Measurements from ENCODE around the gene SOX10.

Gene SOX10

GRCh38 chr22:37996079-37996478, 11.7 kb upstream of the SOX10 start:
- no peak overlapping the region for H3K4me3 ChIP-seq (ENCODE audit: severe bottlenecking)
- TF ChIP-seq, protein P1, sequence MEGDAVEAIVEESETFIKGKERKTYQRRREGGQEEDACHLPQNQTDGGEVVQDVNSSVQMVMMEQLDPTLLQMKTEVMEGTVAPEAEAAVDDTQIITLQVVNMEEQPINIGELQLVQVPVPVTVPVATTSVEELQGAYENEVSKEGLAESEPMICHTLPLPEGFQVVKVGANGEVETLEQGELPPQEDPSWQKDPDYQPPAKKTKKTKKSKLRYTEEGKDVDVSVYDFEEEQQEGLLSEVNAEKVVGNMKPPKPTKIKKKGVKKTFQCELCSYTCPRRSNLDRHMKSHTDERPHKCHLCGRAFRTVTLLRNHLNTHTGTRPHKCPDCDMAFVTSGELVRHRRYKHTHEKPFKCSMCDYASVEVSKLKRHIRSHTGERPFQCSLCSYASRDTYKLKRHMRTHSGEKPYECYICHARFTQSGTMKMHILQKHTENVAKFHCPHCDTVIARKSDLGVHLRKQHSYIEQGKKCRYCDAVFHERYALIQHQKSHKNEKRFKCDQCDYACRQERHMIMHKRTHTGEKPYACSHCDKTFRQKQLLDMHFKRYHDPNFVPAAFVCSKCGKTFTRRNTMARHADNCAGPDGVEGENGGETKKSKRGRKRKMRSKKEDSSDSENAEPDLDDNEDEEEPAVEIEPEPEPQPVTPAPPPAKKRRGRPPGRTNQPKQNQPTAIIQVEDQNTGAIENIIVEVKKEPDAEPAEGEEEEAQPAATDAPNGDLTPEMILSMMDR (IDR thresholded peaks at IDR 0.05; ENCODE audit: poor library complexity, severe bottlenecking): no peak
- no peak for ATAC-seq (ENCODE audit: low read depth)
- DNase-seq (ENCODE audit: low spot score): no peak
- H3K36me3 ChIP-seq (ENCODE audit: low read depth): no peaks in the 10 kb centered on the region
- no peak overlapping the region for H3K27ac ChIP-seq (ENCODE audit: poor library complexity, severe bottlenecking)
- no peaks in the 10 kb centered on the region for H3K9me3 ChIP-seq (ENCODE audit: severe bottlenecking)
- peaks cover 24% of the 10 kb centered on the region for H3K4me1 ChIP-seq (ENCODE audit: insufficient read depth, poor library complexity, severe bottlenecking)
- no peaks in the 10 kb centered on the region for H3K27me3 ChIP-seq (ENCODE audit: insufficient read depth, poor library complexity, severe bottlenecking)

GRCh38 chr22:37995460-37995859, 11.1 kb upstream of the SOX10 start:
- TF ChIP-seq, protein P1 (IDR thresholded peaks at IDR 0.05; ENCODE audit: poor library complexity, severe bottlenecking): no peak
- Histone ChIP-seq H3K27me3 (ENCODE audit: insufficient read depth, poor library complexity, severe bottlenecking) (no peaks in the 10 kb centered on the region), H3K9me3 (ENCODE audit: severe bottlenecking) (no peaks in the 10 kb centered on the region), H3K4me3 (ENCODE audit: severe bottlenecking) (no peak overlapping the region), H3K36me3 (ENCODE audit: low read depth) (no peaks in the 10 kb centered on the region), H3K4me1 (ENCODE audit: insufficient read depth, poor library complexity, severe bottlenecking) (peaks cover 24% of the 10 kb centered on the region), H3K27ac (ENCODE audit: poor library complexity, severe bottlenecking) (no peak overlapping the region)
- DNase-seq (ENCODE audit: low spot score): no peak
- no peak for ATAC-seq (ENCODE audit: low read depth)

- Histone ChIP-seq H3K9me3 (ENCODE audit: severe bottlenecking) (no peaks in the 10 kb centered on the region), H3K36me3 (ENCODE audit: low read depth) (no peaks in the 10 kb centered on the region), H3K4me1 (ENCODE audit: insufficient read depth, poor library complexity, severe bottlenecking) (peaks cover 19% of the 10 kb centered on the region), H3K4me3 (ENCODE audit: severe bottlenecking) (no peak overlapping the region), H3K27ac (ENCODE audit: poor library complexity, severe bottlenecking) (no peak overlapping the region), H3K27me3 (ENCODE audit: insufficient read depth, poor library complexity, severe bottlenecking) (no peaks in the 10 kb centered on the region)
- TF ChIP-seq, protein P1 (IDR thresholded peaks at IDR 0.05; ENCODE audit: poor library complexity, severe bottlenecking): no peak
- ATAC-seq (ENCODE audit: low read depth) (no peak), DNase-seq (ENCODE audit: low spot score) (no peak)
Measured at GRCh38 chr22:37994982-37995381, 10.6 kb upstream of the SOX10 start.

DNA sequence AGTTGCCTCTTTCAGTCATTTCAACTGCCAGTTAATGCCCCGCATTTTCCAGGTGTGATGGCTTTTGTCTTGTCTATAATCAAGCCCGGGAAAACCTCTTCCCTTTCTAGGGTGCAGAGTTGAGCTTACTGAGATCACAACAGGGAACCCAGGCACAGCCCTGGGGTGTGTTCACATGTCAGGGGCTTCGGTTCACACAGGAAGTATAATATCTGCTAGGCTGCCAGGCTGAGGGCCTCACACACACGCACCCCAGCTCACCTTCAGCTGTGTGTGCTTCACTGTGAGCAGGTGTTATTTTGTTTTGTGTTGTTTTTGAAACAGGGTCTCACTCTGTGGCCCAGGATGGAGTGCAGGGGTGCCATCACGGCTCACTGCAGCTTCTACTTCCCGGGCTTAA, 9.7 kb upstream of the SOX10 start:
- Histone ChIP-seq H3K4me3 (ENCODE audit: severe bottlenecking) (no peak overlapping the region), H3K27me3 (ENCODE audit: insufficient read depth, poor library complexity, severe bottlenecking) (no peaks in the 10 kb centered on the region), H3K9me3 (ENCODE audit: severe bottlenecking) (no peaks in the 10 kb centered on the region), H3K27ac (ENCODE audit: poor library complexity, severe bottlenecking) (no peak overlapping the region), H3K4me1 (ENCODE audit: insufficient read depth, poor library complexity, severe bottlenecking) (peaks cover 10% of the 10 kb centered on the region), H3K36me3 (ENCODE audit: low read depth) (no peaks in the 10 kb centered on the region)
- DNase-seq (ENCODE audit: low spot score) (no peak), ATAC-seq (ENCODE audit: low read depth) (no peak)
- TF ChIP-seq, protein P1 (IDR thresholded peaks at IDR 0.05; ENCODE audit: poor library complexity, severe bottlenecking): no peak

GRCh38 chr22:37991731-37992442, 7.5 kb upstream of the SOX10 start:
- ATAC-seq (ENCODE audit: low read depth) (no peak), DNase-seq (ENCODE audit: low spot score) (no peak)
- no peaks in the 10 kb centered on the region for H3K27me3 ChIP-seq (ENCODE audit: insufficient read depth, poor library complexity, severe bottlenecking)
- no peaks in the 10 kb centered on the region for H3K36me3 ChIP-seq (ENCODE audit: low read depth)
- no peak overlapping the region for H3K27ac ChIP-seq (ENCODE audit: poor library complexity, severe bottlenecking)
- H3K9me3 ChIP-seq (ENCODE audit: severe bottlenecking): no peaks in the 10 kb centered on the region
- no peak overlapping the region for H3K4me3 ChIP-seq (ENCODE audit: severe bottlenecking)
- no peaks in the 10 kb centered on the region for H3K4me1 ChIP-seq (ENCODE audit: insufficient read depth, poor library complexity, severe bottlenecking)
- TF ChIP-seq, protein P1 (IDR thresholded peaks at IDR 0.05; ENCODE audit: poor library complexity, severe bottlenecking): no peak

All from RWPE2 (cell line).